ENCODE measurements around the gene KIF26A.

- TF ChIP-seq GATA2 (IDR thresholded peaks at IDR 0.05; ENCODE audit: low read depth, low read length) (no peak), GATA3 (IDR thresholded peaks at IDR 0.05; ENCODE audit: low read depth, low read length) (no peak)
Observed at GRCh38 chr14:104136472-104137296, 1.7 kb upstream of the KIF26A start.

All from SH-SY5Y (cell line).